Tibial nerve (tissue), 4 donors: ENCODE data around the gene ARMC9. TPM values are rescaled to one million over a fixed set of nuclear protein-coding genes. Genes with fewer than 3 reads are reported as not detected.

ENCODE experiments used
- DNase-seq, 2 donors: peaks; one replicate each; pipeline ENCODE4 v3.0.0-alpha.2; 2019; ENCODE audit warnings: low spot score in 2 of 2
- H3K27ac ChIP-seq, 4 donors: fragments of 200-600 bp; sonication (generic) in 3 of 4; one replicate each; pipeline ENCODE4 v1.5.1; 2017 to 2019; ENCODE audit warnings: mild to moderate bottlenecking in 1 of 4
- H3K27me3 ChIP-seq, 2 donors: fragments of 200-600 bp; sonication (generic) in 1 of 2; one replicate each; pipeline versions ENCODE4 v1.5.1 to v1.6.0; 2017 to 2019
- H3K36me3 ChIP-seq, 3 donors: fragments of 200-600 bp; sonication (generic); one replicate each; pipeline ENCODE4 v1.5.1; 2018 to 2019
- H3K4me1 ChIP-seq, 4 donors: fragments of 200-600 bp; sonication (generic) in 3 of 4; one replicate each; pipeline ENCODE4 v1.5.1; 2017 to 2019
- H3K4me3 ChIP-seq, 4 donors: fragments of 200-600 bp; sonication (generic) in 3 of 4; one replicate each; pipeline ENCODE4 v1.5.1; 2017 to 2019; ENCODE audit warnings: mild to moderate bottlenecking in 1 of 4, moderate library complexity in 1 of 4
- H3K9me3 ChIP-seq, 4 donors: fragments of 200-600 bp; sonication (generic) in 3 of 4; one replicate each; pipeline ENCODE4 v1.5.1; 2017 to 2019
- CTCF ChIP-seq, 5 experiments: fragments of 200-600 bp in 3 of 5; fragments of 450-650 bp in 2 of 5; sonication (generic) in 3 of 5; IDR thresholded peaks; one replicate each; pipeline ENCODE4 v1.5.1; 2016 to 2019; ENCODE audit warnings: antibody characterized with exemption in 5 of 5, mild to moderate bottlenecking in 3 of 5, moderate library complexity in 2 of 5
- EP300 ChIP-seq, 2 donors: sonication (generic); formaldehyde crosslinking; IDR thresholded peaks; one replicate each; pipeline ENCODE4 v1.6.1; 2017; ENCODE audit warnings: antibody characterized with exemption in 2 of 2, mild to moderate bottlenecking in 1 of 2
- POLR2A ChIP-seq, 2 donors: fragments of 450-650 bp; IDR thresholded peaks; one replicate each; pipeline ENCODE4 v1.6.1; 2017; ENCODE audit warnings: antibody characterized with exemption in 2 of 2, mild to moderate bottlenecking in 2 of 2, moderate library complexity in 2 of 2
- WGBS, 2 donors: methylation state at CpG; one replicate each; pipeline ENCODE4 v1.1.5; 2018; 5-methylcytosine and 5-hydroxymethylcytosine counted together
- total RNA-seq, 4 donors: library from RNA; depleted of rRNA; stranded (reverse); fragments of >200 nt; gene quantifications; one replicate each; pipeline ENCODE4 v1.1.0, GENCODE V29; 2016

The ARMC9 gene
- total RNA-seq, 4 donors from 2014 or later, result 8.7 to 30.0 (median 18.6) TPM

GRCh38 chr2:231367178-231367577 is 168.7 kb downstream of the ARMC9 start:
- DNase-seq, result no peak
- H3K27ac ChIP-seq, result no peak overlapping the region
- WGBS, 2 donors, result 94 to 95% methylated on average over 8 of the region's 8 CpGs
- peaks cover 0 to 14% (median 1%) of the 10 kb centered on the region in 4 donors for H3K4me1 ChIP-seq
- TF ChIP-seq EP300 (IDR thresholded peaks at IDR 0.05) (no peak), CTCF (IDR thresholded peaks at IDR 0.05) (no peak), POLR2A (IDR thresholded peaks at IDR 0.05) (no peak)
- H3K4me3 ChIP-seq, result no peak overlapping the region
- no peaks in the 10 kb centered on the region for H3K9me3 ChIP-seq
- H3K27me3 ChIP-seq, result no peaks in the 10 kb centered on the region
- peaks cover 0 to 15% (median 0%) of the 10 kb centered on the region in 3 donors for H3K36me3 ChIP-seq

GRCh38 chr2:231369580-231370428 is 171.4 kb downstream of the ARMC9 start:
- Histone ChIP-seq H3K36me3 (peaks cover 0 to 6% (median 0%) of the 10 kb centered on the region in 3 donors), H3K27me3 (no peaks in the 10 kb centered on the region), H3K4me3 (no peak overlapping the region), H3K27ac (no peak overlapping the region), H3K4me1 (peaks cover 0 to 12% (median 1%) of the 10 kb centered on the region in 4 donors), H3K9me3 (no peaks in the 10 kb centered on the region)
- 72 to 76% methylated on average over 22 to 23 of the region's 23 CpGs for WGBS, 2 donors
- DNase-seq, result no peak
- TF ChIP-seq EP300 (IDR thresholded peaks at IDR 0.05), result no peak
- TF ChIP-seq POLR2A (IDR thresholded peaks at IDR 0.05), result no peak
- TF ChIP-seq CTCF (IDR thresholded peaks at IDR 0.05), result no peak

GRCh38 chr2:231370429-231370748 is 172.0 kb downstream of the ARMC9 start:
- DNase-seq, result no peak
- H3K36me3 ChIP-seq, result peaks cover 0 to 6% (median 0%) of the 10 kb centered on the region in 3 donors

GRCh38 chr2:231370749-231371429 is 172.5 kb downstream of the ARMC9 start:
- no peaks in the 10 kb centered on the region for H3K9me3 ChIP-seq
- H3K4me1 ChIP-seq, result peaks cover 0 to 3% (median under 1%) of the 10 kb centered on the region in 4 donors
- H3K27me3 ChIP-seq, result no peaks in the 10 kb centered on the region
- WGBS, 2 donors, result 82 to 89% methylated on average over 11 to 20 of the region's 21 CpGs
- no peak overlapping the region for H3K27ac ChIP-seq
- H3K4me3 ChIP-seq, result no peak overlapping the region
- TF ChIP-seq CTCF (IDR thresholded peaks at IDR 0.05), result no peak
- no peak for TF ChIP-seq EP300 (IDR thresholded peaks at IDR 0.05)
- TF ChIP-seq POLR2A (IDR thresholded peaks at IDR 0.05), result no peak
- peaks cover 0 to 6% (median 0%) of the 10 kb centered on the region in 3 donors for H3K36me3 ChIP-seq
- DNase-seq, result no peak

More at GRCh38 chr2:231370429-231370748, 172.0 kb downstream of the ARMC9 start:
- WGBS, 2 donors, result 75% methylated on average over 5 to 6 of the region's 6 CpGs
- no peaks in the 10 kb centered on the region for H3K27me3 ChIP-seq
- H3K9me3 ChIP-seq, result no peaks in the 10 kb centered on the region
- H3K4me1 ChIP-seq, result peaks cover 0 to 6% (median 1%) of the 10 kb centered on the region in 4 donors
- H3K4me3 ChIP-seq, result no peak overlapping the region
- no peak overlapping the region for H3K27ac ChIP-seq
- no peak for TF ChIP-seq EP300 (IDR thresholded peaks at IDR 0.05)

- Histone ChIP-seq H3K36me3 (peaks cover 0 to 6% (median 0%) of the 10 kb centered on the region in 3 donors), H3K27me3 (no peaks in the 10 kb centered on the region), H3K27ac (no peak overlapping the region), H3K4me3 (no peak overlapping the region), H3K9me3 (no peaks in the 10 kb centered on the region), H3K4me1 (peaks cover 0 to 3% (median 0%) of the 10 kb centered on the region in 4 donors)
- 86 to 91% methylated on average over 7 to 11 of the region's 13 CpGs for WGBS, 2 donors
- TF ChIP-seq CTCF (IDR thresholded peaks at IDR 0.05) (no peak), POLR2A (IDR thresholded peaks at IDR 0.05) (no peak), EP300 (IDR thresholded peaks at IDR 0.05) (no peak)
- no peak for DNase-seq
Observed at GRCh38 chr2:231371430-231372054, 173.1 kb downstream of the ARMC9 start.
